Measurements from ENCODE around the gene C16orf86.

The C16orf86 gene

GRCh38 chr16:67707790-67708189, 41.2 kb downstream of the C16orf86 start:
- in situ Hi-C loops (cut with HindIII; ENCODE audit: low pct_ligation_motif_present, low sequenced_read_pairs): loop anchor here (25.0 kb wide), 1 partner anchor 205 kb away; no protein-coding TSS in a partner anchor
- DNase-seq: no peak
- TF ChIP-seq CTCF (IDR thresholded peaks at IDR 0.05; ENCODE audit: low read depth, low read length, missing control alignments): no peak
- H3K4me3 ChIP-seq (ENCODE audit: low read depth, low read length): no peak overlapping the region
- H3K27me3 ChIP-seq (replicated peaks): no peaks in the 10 kb centered on the region
- H3K36me3 ChIP-seq (replicated peaks): no peaks in the 10 kb centered on the region
- H3K27ac ChIP-seq: no peak overlapping the region

GRCh38 chr16:67708368-67708771, 41.8 kb downstream of the C16orf86 start:
- TF ChIP-seq CTCF (IDR thresholded peaks at IDR 0.05; ENCODE audit: low read depth, low read length, missing control alignments): no peak
- Histone ChIP-seq H3K27ac (no peak overlapping the region), H3K27me3 (replicated peaks) (no peaks in the 10 kb centered on the region), H3K36me3 (replicated peaks) (no peaks in the 10 kb centered on the region), H3K4me3 (ENCODE audit: low read depth, low read length) (no peak overlapping the region)
- no peak for DNase-seq
- in situ Hi-C loops (cut with HindIII; ENCODE audit: low pct_ligation_motif_present, low sequenced_read_pairs): loop anchor here (25.0 kb wide), 1 partner anchor 204 kb away; no protein-coding TSS in a partner anchor

GRCh38 chr16:67709050-67709449, 42.4 kb downstream of the C16orf86 start:
- Histone ChIP-seq H3K36me3 (replicated peaks) (no peaks in the 10 kb centered on the region), H3K27ac (no peak overlapping the region), H3K4me3 (ENCODE audit: low read depth, low read length) (no peak overlapping the region), H3K27me3 (replicated peaks) (no peaks in the 10 kb centered on the region)
- no peak for TF ChIP-seq CTCF (IDR thresholded peaks at IDR 0.05; ENCODE audit: low read depth, low read length, missing control alignments)
- DNase-seq: no peak
- in situ Hi-C loops (cut with HindIII; ENCODE audit: low pct_ligation_motif_present, low sequenced_read_pairs): loop anchor here (25.0 kb wide), 1 partner anchor 203 kb away; no protein-coding TSS in a partner anchor

GRCh38 chr16:67710607-67711006, 44.0 kb downstream of the C16orf86 start:
- no peak for DNase-seq
- H3K36me3 ChIP-seq (replicated peaks): no peaks in the 10 kb centered on the region
- in situ Hi-C loops (cut with HindIII; ENCODE audit: low pct_ligation_motif_present, low sequenced_read_pairs): loop anchor here (25.0 kb wide), 1 partner anchor 202 kb away; no protein-coding TSS in a partner anchor
- H3K27me3 ChIP-seq (replicated peaks): no peaks in the 10 kb centered on the region
- H3K27ac ChIP-seq: no peak overlapping the region
- no peak overlapping the region for H3K4me3 ChIP-seq (ENCODE audit: low read depth, low read length)
- TF ChIP-seq CTCF (IDR thresholded peaks at IDR 0.05; ENCODE audit: low read depth, low read length, missing control alignments): no peak

GRCh38 chr16:67713647-67714273, 47.1 kb downstream of the C16orf86 start:
- no peaks in the 10 kb centered on the region for H3K27me3 ChIP-seq (replicated peaks)
- no peak for TF ChIP-seq CTCF (IDR thresholded peaks at IDR 0.05; ENCODE audit: low read depth, low read length, missing control alignments)
- no peak overlapping the region for H3K4me3 ChIP-seq (ENCODE audit: low read depth, low read length)
- no peak overlapping the region for H3K27ac ChIP-seq
- in situ Hi-C loops (cut with HindIII; ENCODE audit: low pct_ligation_motif_present, low sequenced_read_pairs): loop anchor here (25.0 kb wide), 1 partner anchor 199 kb away; no protein-coding TSS in a partner anchor
- no peak for DNase-seq
- H3K36me3 ChIP-seq (replicated peaks): no peaks in the 10 kb centered on the region

Measured in brain microvascular endothelial cell (primary cell).